K562 (cell line): ENCODE data around the gene STK26. TPM values are rescaled to one million over a fixed set of nuclear protein-coding genes. Genes with fewer than 3 reads are reported as not detected.

Experiments
- ARID1B ChIP-seq: fragments of 450-650 bp; IDR thresholded peaks from 2 replicates; pipeline ENCODE4 v1.6.1; 2016; ENCODE audit warnings: antibody characterized with exemption, mild to moderate bottlenecking, inconsistent platforms
- CBFA2T2 ChIP-seq: fragments of 450-650 bp; conservative IDR thresholded peaks from 2 replicates; pipeline ENCODE4 v1.6.1; 2017; ENCODE audit warnings: mild to moderate bottlenecking
- CREM ChIP-seq: IDR thresholded peaks from 2 replicates; pipeline ENCODE4 v1.6.1; 2014; ENCODE audit warnings: antibody characterized with exemption, low read depth
- EP300 ChIP-seq: IDR thresholded peaks from 2 replicates; pipeline ENCODE4 v1.6.1; 2012; ENCODE audit warnings: low read length, improper control_type of control experiment
- FOXM1 ChIP-seq, 2 experiments: fragments of 450-650 bp in 1 of 2; sonication (generic) in 1 of 2; formaldehyde crosslinking in 1 of 2; IDR thresholded peaks; 2 replicates each; pipeline versions ENCODE4 v1.6.1 to v1.9.0; 2017 to 2022; ENCODE audit warnings: low read depth in 2 of 2, mild to moderate bottlenecking in 2 of 2, missing genetic modification reagents in 1 of 2, moderate library complexity in 1 of 2
- GATAD2B ChIP-seq: fragments of 450-650 bp; IDR thresholded peaks from 2 replicates; pipeline ENCODE4 v1.6.1; 2017; ENCODE audit warnings: mild to moderate bottlenecking, borderline replicate concordance
- HDAC3 ChIP-seq: fragments of 450-650 bp; IDR thresholded peaks from 2 replicates; pipeline ENCODE4 v1.6.1; 2018; ENCODE audit warnings: borderline replicate concordance, mild to moderate bottlenecking, moderate library complexity; ENCODE audit not compliant: partially characterized antibody
- HMBOX1 ChIP-seq: sonication (generic); IDR thresholded peaks from 2 replicates; pipeline ENCODE4 v1.6.1; 2016
- HNRNPLL ChIP-seq: fragments of 200-400 bp; formaldehyde crosslinking; IDR thresholded peaks from 2 replicates; pipeline ENCODE4 v1.6.1; 2017; ENCODE audit warnings: low read length, low read depth, mild to moderate bottlenecking; ENCODE audit not compliant: poor library complexity, severe bottlenecking
- JUN ChIP-seq, 2 experiments: sonication (generic) in 1 of 2; formaldehyde crosslinking in 1 of 2; IDR thresholded peaks; 2 replicates each; pipeline versions ENCODE4 v1.6.1 to v1.8.0; 2012 to 2022; ENCODE audit warnings: borderline replicate concordance in 2 of 2, mild to moderate bottlenecking in 2 of 2, improper control_type of control experiment in 1 of 2, low read depth in 1 of 2, low read length in 1 of 2, missing genetic modification reagents in 1 of 2
- KDM5B ChIP-seq: fragments of 200-600 bp; sonication (generic); IDR thresholded peaks from 2 replicates; pipeline ENCODE4 v1.6.1; 2012; ENCODE audit warnings: low read depth, mild to moderate bottlenecking, moderate library complexity, low read length, control low read depth, inconsistent platforms; ENCODE audit not compliant: insufficient replicate concordance
- KLF16 ChIP-seq: IDR thresholded peaks from 2 replicates; pipeline ENCODE4 v1.6.1; 2016; ENCODE audit warnings: antibody characterized with exemption
- MTA2 ChIP-seq: fragments of 450-650 bp; IDR thresholded peaks from 2 replicates; pipeline ENCODE4 v1.6.1; 2016; ENCODE audit warnings: low read depth
- PBX2 ChIP-seq, 2 experiments: IDR thresholded peaks in 1 of 2; conservative IDR thresholded peaks in 1 of 2; 2 replicates each; pipeline ENCODE4 v1.6.1; 2016; ENCODE audit warnings: low read depth in 2 of 2, mild to moderate bottlenecking in 1 of 2, missing compliant biosample characterization in 1 of 2, missing genetic modification characterization in 1 of 2, moderate library complexity in 1 of 2
- RCOR1 ChIP-seq, 2 experiments: IDR thresholded peaks; 2 replicates each; pipeline ENCODE4 v1.6.1; 2012; ENCODE audit warnings: low read depth in 2 of 2, low read length in 2 of 2, borderline replicate concordance in 1 of 2, improper control_type of control experiment in 1 of 2
- SMAD3 ChIP-seq: fragments of 450-650 bp; formaldehyde crosslinking; conservative IDR thresholded peaks from 2 replicates; pipeline ENCODE4 v1.4.0; 2020; ENCODE audit warnings: mild to moderate bottlenecking
- SMARCE1 ChIP-seq: fragments of 450-650 bp; IDR thresholded peaks from 2 replicates; pipeline ENCODE4 v1.7.1; 2016; ENCODE audit warnings: mild to moderate bottlenecking
- SPI1 ChIP-seq: IDR thresholded peaks from 2 replicates; pipeline ENCODE4 v1.6.1; 2011; ENCODE audit warnings: low read depth, low read length, control low read depth, borderline replicate concordance
- SRSF1 ChIP-seq: fragments of 200-400 bp; formaldehyde crosslinking; IDR thresholded peaks from 2 replicates; pipeline ENCODE4 v1.6.1; 2017; ENCODE audit warnings: mild to moderate bottlenecking, low read depth, low read length, moderate library complexity
- TAL1 ChIP-seq: fragments of 450-650 bp; IDR thresholded peaks from 2 replicates; pipeline ENCODE4 v1.6.1; 2016; ENCODE audit warnings: mild to moderate bottlenecking
- ZBTB5 ChIP-seq: fragments of 450-650 bp; IDR thresholded peaks from 2 replicates; pipeline ENCODE4 v1.6.1; 2017; ENCODE audit warnings: antibody characterized with exemption
- ZBTB7A ChIP-seq: IDR thresholded peaks from 2 replicates; pipeline ENCODE4 v1.6.1; 2011; ENCODE audit warnings: low read depth, mild to moderate bottlenecking, low read length, moderate library complexity, borderline replicate concordance; ENCODE audit not compliant: control insufficient read depth
- ZNF79 ChIP-seq: fragments of 250-450 bp; sonication (Bioruptor Pico); IDR thresholded peaks from 2 replicates; pipeline ENCODE4 v1.4.0; 2020; ENCODE audit warnings: low read depth, mild to moderate bottlenecking, moderate library complexity
- polyA plus RNA-seq, 8 experiments: library from polyadenylated mRNA; depleted of rRNA in 4 of 8; stranded (reverse) in 5 of 8; unstranded in 3 of 8; fragments of >200 nt; fragmentation: Nextera tagmentation in 2 of 8; fragmentation: Illumina TruSeq in 1 of 8; extraction: Ambion mirVana in 2 of 8; extraction: Trizol in 1 of 8; gene quantifications; 2 replicates each; pipeline versions ENCODE4 v1.2.1 to v1.2.3, GENCODE V29; 2011 to 2014; ENCODE audit warnings: inconsistent platforms in 1 of 8, missing spikeins in 1 of 8
- total RNA-seq, 7 experiments: library from RNA; depleted of rRNA in 6 of 7; stranded (reverse); fragments of >200 nt in 6 of 7; fragmentation: Illumina TruSeq in 2 of 7; extraction: Trizol in 2 of 7; gene quantifications; 2 replicates each; pipeline versions ENCODE4 v1.2.1 to v1.2.3, GENCODE V29; 2011 to 2021; ENCODE audit warnings: low replicate concordance in 1 of 7

The STK26 gene
- total and polyA plus RNA-seq, 9 of the 15 experiments (the other 6 are each of a cell fraction or from before 2014, with no cell fraction given) = 28.1 to 72.9 (median 50.1) TPM

GRCh38 chrX:132046533-132046932 is 23.4 kb downstream of the STK26 start (continued):
- TF ChIP-seq PBX2 (CRISPR knock-in tag; IDR thresholded peaks at IDR 0.05; ENCODE audit: low read depth) (no peak), PBX2 (tag; conservative IDR thresholded peaks at IDR 0.05; ENCODE audit: low read depth) (no peak), CREM (0 out of 2 replicates have a peak, but pooled peaks have one; percentile 50), JUN (IDR thresholded peaks at IDR 0.05; ENCODE audit: borderline replicate concordance, low read depth, low read length) (peak; percentile 58), JUN (CRISPR knock-in tag; IDR thresholded peaks at IDR 0.05; ENCODE audit: borderline replicate concordance) (no peak), SPI1 (no peak), SRSF1 (no peak), HNRNPLL (no peak), CBFA2T2 (0 out of 2 replicates have a peak, but pooled peaks have one; percentile 41), GATAD2B (no peak), ZNF79 (CRISPR knock-in tag) (no peak), FOXM1 (IDR thresholded peaks at IDR 0.05; ENCODE audit: low read depth) (peak; percentile 53; the same call in 1 of the 2 replicates), FOXM1 (CRISPR knock-in tag; IDR thresholded peaks at IDR 0.05; ENCODE audit: low read depth) (no peak), ZBTB5 (no peak), KLF16 (peak; percentile 32; the same call in 1 of the 2 replicates), ARID1B (peak; percentile 82), RCOR1 (IDR thresholded peaks at IDR 0.05; ENCODE audit: borderline replicate concordance in 1 of 2, low read depth in 2 of 2, low read length in 2 of 2) (peak in 1 of 2 experiments; percentile 88; a peak in 2 of 4 replicates), HMBOX1 (0 out of 2 replicates have a peak, but pooled peaks have one; percentile 25), SMAD3 (CRISPR knock-in tag) (no peak), MTA2 (no peak), KDM5B (no peak), EP300 (peak; percentile 97), ZBTB7A (no peak), HDAC3 (peak; percentile 27), SMARCE1 (peak; percentile 74; the same call in 1 of the 2 replicates), TAL1 (peak; percentile 64)
